Heart left ventricle (tissue), 13 donors: ENCODE data around the gene CUX1.

Experiments used
- CTCF ChIP-seq, 12 donors: fragments of 200-600 bp; sonication (generic) in 4 of 12; IDR thresholded peaks; one replicate each; pipeline versions ENCODE4 v1.5.0 to v1.8.0; 2018 to 2022; ENCODE audit warnings: antibody characterized with exemption in 12 of 12, mild to moderate bottlenecking in 5 of 12
- POLR2A ChIP-seq, 2 donors: fragments of 450-650 bp; IDR thresholded peaks; one replicate each; pipeline ENCODE4 v1.6.1; 2017; ENCODE audit warnings: antibody characterized with exemption in 2 of 2, mild to moderate bottlenecking in 2 of 2, moderate library complexity in 2 of 2
- donor health status: ischemic (EF 13 %, LVEDD 7.1; RV severe dilation, severe dysfunction).
- donor health status: DM: no; HTN: yes; CAD: no.
- donor health status: DM: no; HTN: no; CAD: no.
- donor health status: ischemic (EF 25% LVEDD 6.9; RV normal size, moderate dysfunction).
- donor health status: ischemic (EF 25% LVEDD 5.7; RV mildly dilated, moderate dysfunction).
- donor health status: ischemic (EF 35%, LVEDD 5.7; RV mildly dilated, moderate dysfunction).
- donor health status: nonischemic (EF 11% LVEDD 7.7; RV severe dilation, severe dysfunction).
- donor health status: DM: yes; HTN: yes; CAD: no.
- donor health status: PGD.
- donor health status: ischemic (EF 29% LVEDD 5.4; RV normal size, mild dysfunction).
- donor health status: nonischemic (EF 23%, LVEDD 6.1; RV moderate dilation, normal function).

GRCh38 chr7:101945034-101945758 is 127.8 kb downstream of the CUX1 start:
- TF ChIP-seq CTCF (IDR thresholded peaks at IDR 0.05) (no peak), POLR2A (IDR thresholded peaks at IDR 0.05) (no peak)
